ENCODE measurements around the gene PNPLA6.

DNA sequence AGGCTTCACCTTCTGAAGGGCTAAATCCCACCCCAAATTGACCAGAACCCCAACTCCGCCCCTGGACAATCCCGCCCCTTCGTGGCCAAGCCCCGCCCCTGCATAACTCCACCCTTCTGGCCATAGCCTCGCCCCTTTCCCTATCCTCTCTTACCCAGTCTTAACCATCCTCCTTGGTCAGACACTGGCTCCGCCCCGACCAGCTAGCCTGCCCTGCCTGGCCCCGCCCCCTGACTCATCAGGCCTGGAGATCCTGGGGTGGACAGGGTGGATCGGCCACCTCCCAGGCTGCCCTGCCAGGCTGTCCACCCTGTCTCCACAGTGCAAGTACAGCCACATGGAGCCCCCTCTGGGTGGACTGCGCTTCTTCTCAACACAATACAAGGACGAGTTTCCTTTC, 27.6 kb upstream of the PNPLA6 start:
- TF ChIP-seq CTCF (IDR thresholded peaks at IDR 0.05) (no peak), POLR2A (IDR thresholded peaks at IDR 0.05) (no peak)
